ENCODE data around the gene RHOBTB3.

DNA sequence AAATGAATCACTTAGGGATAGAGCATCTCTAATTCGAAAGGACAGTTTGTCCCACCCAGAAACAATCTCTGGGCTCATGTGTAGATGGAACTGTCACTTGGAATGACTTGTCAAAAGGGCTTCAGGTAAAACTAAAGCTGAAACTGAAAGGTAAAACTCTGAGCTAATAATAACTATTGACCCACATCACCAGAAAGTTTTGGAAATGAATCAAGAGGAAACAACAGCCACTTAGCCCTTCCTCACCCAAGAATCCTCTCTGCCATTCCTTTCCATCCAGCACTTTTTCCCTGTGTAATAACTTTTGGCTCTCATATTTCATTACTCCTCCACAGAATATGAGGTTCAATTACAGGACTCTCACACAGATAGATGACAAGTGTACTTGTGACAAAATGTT lies 105.4 kb downstream of the RHOBTB3 start:
- TF ChIP-seq, protein P1, sequence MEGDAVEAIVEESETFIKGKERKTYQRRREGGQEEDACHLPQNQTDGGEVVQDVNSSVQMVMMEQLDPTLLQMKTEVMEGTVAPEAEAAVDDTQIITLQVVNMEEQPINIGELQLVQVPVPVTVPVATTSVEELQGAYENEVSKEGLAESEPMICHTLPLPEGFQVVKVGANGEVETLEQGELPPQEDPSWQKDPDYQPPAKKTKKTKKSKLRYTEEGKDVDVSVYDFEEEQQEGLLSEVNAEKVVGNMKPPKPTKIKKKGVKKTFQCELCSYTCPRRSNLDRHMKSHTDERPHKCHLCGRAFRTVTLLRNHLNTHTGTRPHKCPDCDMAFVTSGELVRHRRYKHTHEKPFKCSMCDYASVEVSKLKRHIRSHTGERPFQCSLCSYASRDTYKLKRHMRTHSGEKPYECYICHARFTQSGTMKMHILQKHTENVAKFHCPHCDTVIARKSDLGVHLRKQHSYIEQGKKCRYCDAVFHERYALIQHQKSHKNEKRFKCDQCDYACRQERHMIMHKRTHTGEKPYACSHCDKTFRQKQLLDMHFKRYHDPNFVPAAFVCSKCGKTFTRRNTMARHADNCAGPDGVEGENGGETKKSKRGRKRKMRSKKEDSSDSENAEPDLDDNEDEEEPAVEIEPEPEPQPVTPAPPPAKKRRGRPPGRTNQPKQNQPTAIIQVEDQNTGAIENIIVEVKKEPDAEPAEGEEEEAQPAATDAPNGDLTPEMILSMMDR (conservative IDR thresholded peaks at IDR 0.05) = no peak
- TF ChIP-seq ZFX (IDR thresholded peaks at IDR 0.05) = no peak
